GM19193 (cell line): Measurements from ENCODE around the gene SGTA.

ENCODE experiments used
- POLR2A ChIP-seq: IDR thresholded peaks from 4 replicates; pipeline ENCODE4 v1.6.1; 2011; ENCODE audit not compliant: insufficient read depth, insufficient read length; ENCODE audit errors: extremely low read depth

Gene SGTA, protein sequence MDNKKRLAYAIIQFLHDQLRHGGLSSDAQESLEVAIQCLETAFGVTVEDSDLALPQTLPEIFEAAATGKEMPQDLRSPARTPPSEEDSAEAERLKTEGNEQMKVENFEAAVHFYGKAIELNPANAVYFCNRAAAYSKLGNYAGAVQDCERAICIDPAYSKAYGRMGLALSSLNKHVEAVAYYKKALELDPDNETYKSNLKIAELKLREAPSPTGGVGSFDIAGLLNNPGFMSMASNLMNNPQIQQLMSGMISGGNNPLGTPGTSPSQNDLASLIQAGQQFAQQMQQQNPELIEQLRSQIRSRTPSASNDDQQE

DNA sequence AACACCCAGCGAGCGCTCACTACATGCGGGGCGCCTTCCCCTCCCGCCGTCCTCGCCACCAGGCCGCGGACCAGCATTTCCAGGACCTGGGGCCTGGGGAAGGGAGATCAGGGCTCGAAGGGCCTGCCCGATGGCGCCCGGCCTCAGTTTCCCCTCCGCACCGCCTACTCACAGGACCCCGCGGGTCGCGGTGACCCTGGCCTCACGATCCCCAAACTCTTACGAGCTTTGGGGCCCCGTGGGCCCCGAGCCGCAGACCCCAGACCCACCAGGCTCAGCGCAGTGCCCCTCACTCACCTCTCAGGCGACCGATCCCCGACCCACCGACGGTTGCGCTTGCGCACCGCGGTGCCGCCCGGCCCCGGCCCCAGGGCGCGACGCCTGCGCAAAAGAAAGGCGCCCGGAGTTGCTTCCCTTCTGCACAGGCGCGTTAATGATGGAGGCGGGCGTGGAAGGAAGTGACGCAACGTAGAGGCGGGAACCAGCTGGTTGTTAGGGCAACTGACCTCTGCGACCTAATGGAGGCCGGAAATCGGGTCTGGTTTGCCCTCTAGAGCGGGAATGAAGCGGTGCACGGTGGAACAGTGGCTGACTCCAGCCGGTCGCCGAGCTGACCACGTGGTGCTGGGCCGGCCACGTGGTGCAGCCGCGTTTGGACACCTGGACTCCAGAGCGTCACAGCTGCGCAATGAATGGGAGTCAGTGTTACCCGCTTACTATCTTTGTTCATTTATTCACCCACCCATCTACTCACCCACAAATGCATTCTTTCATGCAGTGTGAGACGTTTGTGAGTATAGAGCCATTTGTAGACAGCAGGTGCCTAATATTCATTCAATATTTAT lies at the start of gene SGTA:
Gene SGTA, minus strand, starts transcription at position 338 of the 845 bp plus-strand sequence. CDS start 14,205 bp downstream, outside the sequence.
- peak; percentile 89 for TF ChIP-seq POLR2A

DNA sequence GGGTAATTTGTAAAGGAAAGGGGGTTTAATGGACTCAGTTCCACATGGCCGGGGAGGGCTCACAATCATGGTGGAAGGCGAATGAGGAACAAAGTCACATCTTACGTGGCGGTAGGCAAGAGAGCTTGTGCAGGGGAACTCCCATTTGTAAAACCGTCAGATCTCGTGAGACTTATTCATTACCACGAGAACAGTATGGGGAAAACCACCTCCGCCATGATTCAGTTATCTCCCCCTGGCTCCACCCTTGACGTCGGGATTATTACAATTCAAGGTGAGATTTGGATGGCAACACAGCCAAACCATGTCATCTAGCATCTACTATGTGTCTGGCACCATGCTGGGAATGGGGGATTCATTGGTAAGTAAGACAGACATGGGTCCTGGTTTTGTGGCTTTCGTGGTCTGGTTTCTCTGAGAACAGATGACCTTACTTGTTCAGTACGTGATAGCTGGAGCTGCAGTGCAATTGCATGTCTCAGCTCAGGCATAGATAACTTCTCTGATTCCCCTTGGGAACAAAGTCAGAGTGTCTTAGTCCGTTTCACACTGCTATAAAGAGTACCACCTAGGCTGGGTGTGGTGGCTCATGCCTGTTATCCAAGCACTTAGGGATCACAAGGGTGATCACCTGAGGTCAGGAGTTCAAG lies 44.9 kb upstream of the SGTA start:
- TF ChIP-seq POLR2A, result no peak

DNA sequence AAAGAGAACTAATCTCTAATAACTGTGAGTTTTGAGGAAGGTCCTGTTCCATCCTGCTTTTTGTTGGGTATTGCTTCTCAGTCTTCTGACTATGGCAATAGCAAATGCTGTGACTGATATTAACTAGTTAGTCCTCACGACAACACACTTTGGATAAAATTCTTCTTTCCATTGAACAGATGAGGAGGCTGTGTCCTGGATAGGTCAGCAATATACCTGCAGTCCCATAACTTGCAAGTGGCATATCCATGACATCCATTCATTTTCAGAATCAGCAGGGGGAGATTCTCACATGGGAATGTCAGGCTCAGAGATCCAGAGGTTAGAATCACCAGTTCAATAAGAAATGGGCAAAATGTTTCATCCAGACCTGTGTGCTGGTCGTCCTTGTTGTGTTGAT lies 43.9 kb upstream of the SGTA start:
- no peak for TF ChIP-seq POLR2A

DNA sequence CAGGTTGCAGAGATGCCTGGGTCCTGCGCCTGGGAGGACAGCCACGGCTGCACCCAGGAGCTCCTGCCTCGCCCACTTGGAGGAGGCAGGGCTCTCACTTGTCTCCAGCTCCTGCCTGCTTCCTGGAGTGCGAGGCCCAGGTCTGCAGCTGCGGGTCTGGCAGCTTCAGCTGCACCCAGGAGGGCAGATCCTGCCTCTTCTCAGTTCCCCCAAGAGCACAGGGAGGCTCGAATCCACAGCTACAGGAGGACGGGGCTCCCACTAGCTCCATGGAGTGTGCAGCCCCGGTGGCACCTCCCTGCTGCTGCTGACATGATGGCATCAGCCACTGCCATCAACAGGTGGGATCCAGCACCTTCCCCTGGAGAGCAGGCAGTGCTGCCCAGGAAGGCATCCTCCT lies 41.1 kb upstream of the SGTA start:
- no peak for TF ChIP-seq POLR2A

DNA sequence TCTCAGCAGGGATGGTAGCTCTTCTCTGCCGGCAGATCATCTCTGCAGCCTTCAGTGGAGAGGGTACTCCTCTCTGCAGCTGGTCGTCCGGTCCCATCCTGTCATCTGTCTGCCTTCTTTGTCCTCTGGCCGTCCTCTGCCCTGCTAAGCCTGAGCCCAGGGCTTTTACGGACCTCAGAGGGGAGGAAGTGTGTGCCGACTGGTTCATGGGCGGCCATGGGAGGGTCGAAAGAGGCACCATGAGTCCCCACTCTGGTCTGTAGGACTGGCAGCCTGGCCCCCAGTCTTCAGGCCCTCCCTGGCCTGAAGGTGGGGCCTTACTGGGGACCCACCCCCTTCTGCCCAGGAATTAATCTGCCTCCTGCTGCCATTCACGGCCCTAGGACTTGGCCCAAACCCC lies 40.6 kb upstream of the SGTA start:
- TF ChIP-seq POLR2A, result no peak

DNA sequence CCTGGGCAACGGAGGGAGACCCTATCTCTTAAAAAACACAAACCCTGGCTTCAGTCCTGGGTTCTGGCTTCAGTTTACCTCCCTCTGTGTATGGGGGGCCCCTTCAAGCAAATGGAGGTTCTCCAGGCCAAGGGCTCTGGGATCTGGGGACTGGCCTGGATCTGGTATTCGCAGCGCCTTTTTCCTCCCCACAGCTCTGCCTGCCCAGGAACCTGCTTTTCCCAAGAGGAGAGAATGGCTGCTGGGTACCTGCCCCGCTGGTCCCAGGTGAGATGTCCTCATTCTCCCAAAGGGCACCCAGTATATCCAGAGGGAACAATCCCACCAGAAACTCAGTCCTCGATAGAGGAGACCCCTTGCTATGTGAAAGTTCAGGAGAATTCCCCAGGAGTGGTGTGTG lies 39.8 kb upstream of the SGTA start:
- no peak for TF ChIP-seq POLR2A

DNA sequence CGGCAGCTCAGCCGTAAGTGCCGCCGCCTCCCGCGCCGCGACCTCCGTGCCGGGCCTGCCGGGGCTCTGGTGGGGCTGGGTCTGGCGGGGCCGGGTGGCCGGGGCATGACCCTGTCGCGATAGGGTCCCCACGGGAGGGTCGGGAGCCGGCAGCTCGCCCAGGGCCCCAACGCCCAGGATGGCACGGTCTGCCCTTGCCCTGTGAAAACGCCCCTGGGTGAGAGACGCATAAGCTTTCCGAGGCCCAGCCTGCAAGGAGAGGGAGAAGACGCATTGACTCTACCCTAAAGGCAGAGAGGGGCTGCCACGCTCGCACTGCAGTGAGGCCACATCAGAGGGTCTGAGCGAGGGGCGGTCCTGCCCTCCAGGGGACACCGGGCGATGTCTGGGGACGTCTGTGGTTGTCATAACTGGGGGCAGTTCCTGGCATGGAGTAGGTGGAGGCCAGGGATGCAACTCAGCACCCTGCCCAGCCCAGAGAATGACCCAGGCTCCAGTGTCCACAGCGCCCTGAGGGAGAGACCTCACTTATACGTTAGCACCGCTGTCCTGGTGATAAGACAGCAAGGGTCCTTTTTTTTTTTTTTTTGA lies 37.1 kb upstream of the SGTA start:
- TF ChIP-seq POLR2A, result no peak

DNA sequence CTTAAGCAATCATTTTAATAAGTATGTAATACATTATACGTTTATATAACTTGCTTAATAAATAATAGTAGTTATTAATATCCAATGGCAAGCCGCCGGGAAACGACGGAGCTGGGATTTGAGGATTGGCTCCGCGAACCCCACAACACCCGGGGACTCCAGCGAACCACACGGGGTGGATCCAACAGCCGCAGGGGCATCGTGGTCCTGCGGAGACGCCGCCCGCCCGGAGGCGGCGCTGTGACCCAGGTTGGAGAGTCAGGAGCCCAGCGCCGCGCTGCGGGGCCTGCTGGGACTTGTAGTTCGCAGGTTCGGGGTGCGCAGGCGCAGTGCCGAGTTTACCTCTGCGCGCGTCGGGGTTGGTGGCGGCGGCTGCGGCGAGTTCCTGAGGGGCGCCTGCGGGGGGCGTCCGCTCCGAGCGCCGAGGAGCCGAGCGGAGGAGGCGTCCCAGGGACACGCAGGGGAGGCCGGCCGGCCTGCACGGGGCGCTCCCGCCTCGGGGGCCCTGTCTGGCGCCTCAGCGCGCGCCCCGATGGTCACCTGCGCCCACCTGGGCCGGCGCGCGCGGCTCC lies 36.6 kb upstream of the SGTA start, which contains the start of gene ZNF554:
Gene ZNF554, plus strand, starts transcription at position 329 of the 572 bp plus-strand sequence. Its CDS starts 204 bp downstream, at position 533.
- TF ChIP-seq POLR2A, result peak; percentile 29

DNA sequence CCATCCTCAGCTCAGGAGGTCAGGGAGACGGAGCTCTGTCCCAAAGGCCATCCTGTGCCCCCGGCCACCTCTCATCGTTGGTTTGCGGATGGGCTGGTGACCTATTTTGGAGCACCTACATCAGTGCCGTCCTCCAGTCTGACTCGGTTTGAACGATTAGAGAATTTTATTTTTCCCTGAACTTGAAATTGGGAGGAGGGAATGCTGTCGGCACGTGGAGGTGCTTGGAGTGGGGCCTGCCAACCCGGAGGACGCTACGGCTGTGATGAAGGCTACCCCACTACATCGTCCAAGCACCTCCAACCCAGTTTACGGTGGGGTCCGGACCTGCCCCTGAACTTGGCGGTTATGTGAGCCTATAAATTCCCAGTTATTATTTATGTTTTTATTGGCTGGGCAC lies 33.6 kb upstream of the SGTA start:
- no peak for TF ChIP-seq POLR2A

DNA sequence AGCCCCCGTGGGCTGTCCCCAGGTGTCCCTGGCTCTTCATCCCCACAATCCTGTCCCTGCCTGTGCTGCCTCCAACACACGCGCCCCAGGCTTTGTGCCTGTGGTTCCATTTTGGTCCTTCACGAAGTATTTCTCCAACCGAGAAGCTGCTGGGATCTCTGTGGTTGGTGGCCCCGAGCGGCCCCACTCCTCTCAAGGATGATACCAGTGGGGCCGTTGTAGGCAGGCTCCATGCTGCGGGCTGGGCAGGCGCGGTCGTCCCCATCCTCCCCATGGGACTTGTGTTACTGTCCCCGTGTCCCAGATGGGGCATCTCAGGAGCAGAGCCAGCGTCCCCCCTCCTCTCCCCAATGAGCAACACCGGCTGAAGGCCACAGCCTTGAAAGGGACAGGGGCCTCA lies 32.9 kb upstream of the SGTA start:
- TF ChIP-seq POLR2A, result no peak

DNA sequence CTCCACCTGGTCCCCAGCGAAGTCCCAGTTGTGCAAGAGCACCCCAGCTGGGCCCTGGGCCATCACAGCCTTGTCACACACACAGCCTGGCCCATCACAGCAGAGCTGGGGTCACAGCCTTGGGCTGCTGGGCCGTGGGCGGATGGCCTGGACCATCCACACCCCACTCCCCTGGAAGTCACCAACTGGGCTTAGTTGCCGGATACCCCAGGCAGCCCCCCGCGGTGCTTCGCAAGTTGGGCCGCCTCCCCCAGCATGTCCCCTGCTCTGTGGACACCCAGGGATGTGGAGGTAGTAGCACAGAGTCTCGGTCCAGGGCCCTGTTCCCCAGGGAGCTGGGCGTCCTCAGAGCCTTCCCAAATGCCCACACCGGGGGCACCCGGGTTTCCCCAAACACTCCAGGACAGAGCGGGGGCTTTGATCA lies 32.1 kb upstream of the SGTA start:
- no peak for TF ChIP-seq POLR2A

DNA sequence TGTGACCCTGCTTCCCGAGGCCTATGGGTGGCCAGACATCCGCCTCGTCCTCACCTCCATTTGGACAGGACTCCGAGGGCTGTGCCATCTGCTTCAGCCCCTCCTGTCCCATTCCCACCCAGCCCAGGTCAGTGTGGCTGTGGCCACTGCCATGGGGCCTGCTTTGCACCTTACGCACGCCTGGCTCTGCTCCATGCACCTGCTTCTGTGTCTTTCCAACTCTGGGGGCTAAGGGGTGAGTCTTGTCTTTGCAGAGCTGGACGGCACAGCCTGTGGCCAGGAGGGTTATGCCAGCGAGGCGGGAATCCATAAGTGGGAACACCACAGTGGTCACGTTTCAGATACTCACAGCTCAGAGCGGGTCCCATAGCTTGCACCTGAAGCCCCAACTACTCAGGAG lies 31.4 kb upstream of the SGTA start:
- TF ChIP-seq POLR2A, result no peak

DNA sequence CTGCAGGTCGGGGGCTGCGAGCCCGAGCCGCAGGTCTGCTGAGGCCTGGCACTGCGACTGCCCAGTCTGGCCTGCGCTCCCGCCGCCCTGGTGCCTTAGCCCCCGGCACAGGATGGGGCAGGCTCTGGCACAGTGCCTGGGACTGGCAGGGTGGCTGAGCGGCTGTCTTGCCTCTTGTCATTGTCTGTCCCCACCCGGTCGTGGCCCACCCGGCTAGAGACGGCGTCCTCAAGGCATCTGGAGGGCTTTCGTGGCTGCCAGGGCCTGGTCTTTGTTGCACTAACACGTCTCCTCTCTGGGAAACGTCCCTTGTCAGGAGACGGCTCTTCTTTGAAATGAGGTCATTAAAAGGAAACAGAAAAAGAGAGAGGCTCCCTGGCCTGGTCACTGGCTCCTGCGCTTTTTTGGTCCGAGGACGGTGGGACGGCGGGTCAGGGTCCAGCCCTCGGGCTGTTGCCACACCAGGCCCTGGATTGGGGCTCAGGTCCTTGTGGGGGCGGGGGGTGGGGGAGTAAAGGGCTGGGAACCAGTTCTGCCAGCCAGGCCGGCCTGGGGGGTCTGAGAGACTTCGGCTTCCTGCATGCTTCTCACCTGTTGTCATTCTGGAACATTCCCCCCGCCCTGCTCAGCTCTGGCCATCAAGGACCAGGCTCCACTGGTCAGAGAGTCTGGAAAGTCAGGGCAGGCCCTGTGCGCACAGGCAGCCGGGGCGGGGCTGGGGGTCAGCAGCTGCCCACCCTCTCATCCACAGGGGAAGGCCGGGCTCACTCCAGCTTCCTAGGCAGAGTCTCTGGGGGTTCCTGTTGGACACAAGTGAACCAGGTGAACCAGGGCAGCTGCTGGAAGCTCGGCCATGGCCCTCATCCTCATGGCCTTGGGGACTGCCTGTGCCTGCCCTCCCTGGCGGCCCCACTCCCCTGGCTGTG lies 30.4 kb upstream of the SGTA start:
- TF ChIP-seq POLR2A, result no peak

DNA sequence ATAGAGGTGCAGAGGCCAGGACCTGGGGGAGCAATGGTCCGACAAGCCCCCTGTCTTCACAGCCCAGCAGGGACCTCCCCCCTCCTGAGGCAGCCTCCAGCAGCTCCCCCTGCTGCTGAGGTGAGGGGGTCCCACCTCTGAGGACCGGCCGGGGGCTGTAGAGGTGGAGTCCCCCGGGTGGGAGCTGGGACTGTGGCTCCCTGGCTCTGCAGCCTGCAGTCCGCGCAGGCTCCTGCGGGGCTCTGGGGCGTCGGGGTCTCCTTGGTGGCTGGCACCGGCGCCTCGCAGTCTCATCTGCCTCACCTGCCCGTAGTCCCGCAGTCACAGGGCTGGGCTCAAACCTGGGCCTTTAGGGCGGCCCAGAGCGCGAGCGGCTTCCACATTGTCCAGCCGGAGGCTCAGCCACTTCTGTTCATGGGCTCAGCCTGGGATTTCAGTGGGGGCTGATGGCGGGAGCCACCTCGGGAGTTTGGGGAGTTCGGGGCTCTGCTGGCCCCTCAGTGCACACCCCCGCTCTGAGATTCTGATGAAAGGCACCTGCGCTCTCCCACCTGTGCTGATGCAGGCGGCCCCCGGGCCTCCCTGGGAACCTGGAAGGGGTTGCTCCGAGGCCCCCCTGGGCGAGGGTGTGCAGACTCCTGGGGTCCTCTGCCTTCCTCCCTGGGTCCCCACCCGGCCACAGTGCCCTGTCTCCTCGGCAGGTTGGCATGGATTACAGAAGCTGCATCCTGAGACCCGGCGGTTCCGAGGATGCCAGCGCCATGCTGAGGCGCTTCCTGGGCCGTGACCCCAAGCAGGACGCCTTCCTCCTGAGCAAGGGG lies 29.6 kb upstream of the SGTA start:
- no peak for TF ChIP-seq POLR2A
